ENCODE results near the gene FREM2.

GRCh38 chr13:38785042-38785441, 98.2 kb downstream of the FREM2 start:
- TF ChIP-seq CTCF (IDR thresholded peaks at IDR 0.05), result no peak
- peak in 1 of 3 donors; percentile 2 for TF ChIP-seq POLR2A (IDR thresholded peaks at IDR 0.05)

Data from body of pancreas (tissue), 4 donors.